ENCODE data around the gene TAOK2.

TAOK2 gene

GRCh38 chr16:29977063-29977825, 3.6 kb downstream of the TAOK2 start:
- no peak for FAIRE-seq
- DNase-seq (ENCODE audit: insufficient read length, low spot score): peak; percentile 7
- no peak for TF ChIP-seq CTCF (IDR thresholded peaks at IDR 0.05; ENCODE audit: insufficient read depth, missing control alignments)

GRCh38 chr16:29978081-29978480, 4.4 kb downstream of the TAOK2 start:
- DNase-seq (ENCODE audit: insufficient read length, low spot score): peak; percentile 8
- FAIRE-seq: no peak
- no peak for TF ChIP-seq CTCF (IDR thresholded peaks at IDR 0.05; ENCODE audit: insufficient read depth, missing control alignments)

- FAIRE-seq (no peak), DNase-seq (ENCODE audit: insufficient read length, low spot score) (no peak)
- TF ChIP-seq CTCF (IDR thresholded peaks at IDR 0.05; ENCODE audit: insufficient read depth, missing control alignments): no peak
These were observed 5.0 kb downstream of the TAOK2 start for GRCh38 chr16:29978564-29979270.

GRCh38 chr16:29982560-29983419, 9.1 kb downstream of the TAOK2 start:
- FAIRE-seq (no peak), DNase-seq (ENCODE audit: insufficient read length, low spot score) (no peak)
- TF ChIP-seq CTCF (IDR thresholded peaks at IDR 0.05; ENCODE audit: insufficient read depth, missing control alignments): no peak

- FAIRE-seq: no peak
- DNase-seq (ENCODE audit: insufficient read length, low spot score): no peak
- TF ChIP-seq CTCF (IDR thresholded peaks at IDR 0.05; ENCODE audit: insufficient read depth, missing control alignments): no peak
These were observed 9.9 kb downstream of the TAOK2 start for GRCh38 chr16:29983420-29984136.

GRCh38 chr16:29984137-29984763, 10.6 kb downstream of the TAOK2 start:
- FAIRE-seq: no peak
- DNase-seq (ENCODE audit: insufficient read length, low spot score): no peak
- TF ChIP-seq CTCF (IDR thresholded peaks at IDR 0.05; ENCODE audit: insufficient read depth, missing control alignments): no peak

Data from D721Med (cell line).